HG03457 (cell line): ENCODE measurements around the gene TUBA4B.
A peak's percentile ranks its signal among the peaks of the same experiment; 100 is the strongest.

Experiments
- ATAC-seq: cut with Tn5 transposase; IDR thresholded peaks from one replicate; pipeline ENCODE4 v1.9.1; 2021; ENCODE audit warnings: moderate number of reproducible peaks; ENCODE audit not compliant: unreplicated experiment

TUBA4B gene

DNA sequence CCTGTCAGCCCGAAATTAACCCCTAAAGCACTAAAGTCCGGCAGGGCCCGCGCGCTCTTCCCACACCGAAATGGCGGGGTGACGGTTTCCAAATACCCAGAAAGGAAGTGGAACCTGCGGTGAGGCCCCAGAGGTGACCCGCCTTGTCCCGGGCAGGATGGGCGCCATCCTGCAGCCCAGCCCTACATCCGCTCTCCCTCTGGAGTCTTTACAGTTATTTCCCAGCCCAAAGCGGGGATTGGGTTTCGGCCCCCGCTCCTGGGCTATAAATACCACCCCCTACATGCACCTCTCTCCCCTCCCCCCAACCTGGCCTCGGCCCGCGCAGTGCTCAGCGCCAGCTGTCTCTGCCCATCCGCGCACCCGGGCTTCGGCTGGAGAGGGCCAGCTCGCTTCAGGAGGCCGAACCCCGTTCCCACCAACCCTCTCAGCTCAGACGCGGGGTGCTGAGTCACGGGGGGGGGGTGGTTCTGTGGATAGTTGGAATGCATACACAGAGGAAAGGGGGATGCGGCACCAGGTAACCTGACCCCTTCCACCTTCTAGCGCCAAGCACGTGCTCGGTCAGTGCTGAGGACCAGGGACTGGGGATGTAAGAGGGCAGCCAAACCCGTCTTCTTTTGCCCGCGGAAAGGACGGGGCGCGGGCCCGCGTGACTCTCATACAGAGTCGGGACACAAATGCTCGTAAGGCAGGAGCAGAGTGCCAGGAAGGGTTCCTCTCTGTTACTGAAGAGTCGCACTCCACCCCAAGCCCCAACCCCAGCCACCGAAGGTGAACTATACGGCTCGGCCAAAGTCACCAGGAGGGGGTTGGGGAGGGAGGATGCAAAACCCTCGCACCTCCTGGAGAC, at the start of gene TUBA4B:
TUBA4B (plus strand) TSS at position 344 of the 853 bp plus-strand sequence; CDS start at position 509, 165 bp downstream.
- no peak for ATAC-seq

DNA sequence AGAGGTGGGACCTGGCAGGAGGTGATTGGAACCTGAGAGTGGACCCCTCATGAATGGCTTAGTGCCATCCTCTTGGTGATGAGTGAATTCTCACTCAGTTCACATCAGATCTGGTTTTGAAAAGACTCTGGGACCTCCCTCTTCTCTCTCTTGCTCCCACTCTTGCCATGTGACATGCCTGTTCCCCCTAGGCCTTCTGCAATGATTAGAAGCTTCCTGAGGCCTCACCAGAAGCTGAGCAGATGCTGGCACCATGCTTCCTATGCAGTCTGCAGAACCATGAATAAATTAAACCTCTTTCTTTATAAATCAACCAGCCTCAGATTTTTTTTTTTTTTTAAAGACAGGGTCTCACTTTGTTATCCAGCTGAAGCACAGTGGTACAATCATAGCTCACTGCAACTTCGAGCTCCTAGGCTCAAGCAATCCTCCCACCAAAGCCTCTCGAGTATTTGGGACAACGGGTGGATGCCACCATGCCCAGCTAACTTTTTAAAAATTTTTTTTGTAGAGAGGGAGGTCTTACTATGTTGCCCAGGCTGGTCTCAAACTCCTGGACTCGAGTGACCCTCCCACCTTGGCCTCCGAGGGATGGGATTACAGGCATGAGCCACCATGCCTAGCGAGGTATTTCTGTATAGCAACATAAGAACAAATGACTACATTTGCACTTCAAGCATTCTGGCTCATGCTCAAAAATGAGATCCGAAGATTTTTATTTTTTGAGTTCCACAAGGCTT, 48.4 kb upstream of the TUBA4B start:
- no peak for ATAC-seq

DNA sequence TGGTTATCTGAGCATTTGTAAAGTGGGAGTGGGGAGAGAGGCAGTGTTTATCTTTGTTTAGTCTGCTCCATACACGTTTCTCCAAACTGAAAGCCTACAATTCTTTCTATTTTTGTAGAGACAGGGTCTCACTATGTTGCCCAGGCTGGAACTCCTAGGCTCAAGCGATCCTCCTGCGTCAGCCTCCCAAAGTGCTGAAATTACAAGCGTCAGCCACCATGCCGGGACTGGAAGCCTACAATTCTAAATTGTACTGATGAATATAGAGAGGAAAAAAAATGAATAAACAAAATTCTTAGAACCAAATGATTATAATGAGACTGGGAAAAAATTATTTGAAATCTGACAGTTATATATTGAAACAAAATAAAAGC, 47.9 kb upstream of the TUBA4B start:
- no peak for ATAC-seq

DNA sequence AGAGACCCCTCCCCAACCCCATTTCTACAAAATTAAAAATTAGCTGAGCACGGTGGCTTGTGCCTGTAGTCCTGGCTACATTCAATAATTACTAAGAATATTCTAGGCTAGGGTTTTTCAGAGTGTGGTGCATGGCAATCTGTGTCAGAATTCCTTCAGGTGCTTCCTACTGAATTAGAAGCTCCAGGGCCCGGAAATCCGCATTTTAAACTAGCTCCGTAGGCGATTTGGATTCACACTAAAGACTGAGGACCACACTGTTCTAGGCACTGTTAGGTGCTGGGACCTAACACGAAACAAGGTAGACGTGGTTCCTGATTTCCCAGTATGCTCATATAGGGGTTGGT, 47.1 kb upstream of the TUBA4B start:
- ATAC-seq = peak; percentile 10

DNA sequence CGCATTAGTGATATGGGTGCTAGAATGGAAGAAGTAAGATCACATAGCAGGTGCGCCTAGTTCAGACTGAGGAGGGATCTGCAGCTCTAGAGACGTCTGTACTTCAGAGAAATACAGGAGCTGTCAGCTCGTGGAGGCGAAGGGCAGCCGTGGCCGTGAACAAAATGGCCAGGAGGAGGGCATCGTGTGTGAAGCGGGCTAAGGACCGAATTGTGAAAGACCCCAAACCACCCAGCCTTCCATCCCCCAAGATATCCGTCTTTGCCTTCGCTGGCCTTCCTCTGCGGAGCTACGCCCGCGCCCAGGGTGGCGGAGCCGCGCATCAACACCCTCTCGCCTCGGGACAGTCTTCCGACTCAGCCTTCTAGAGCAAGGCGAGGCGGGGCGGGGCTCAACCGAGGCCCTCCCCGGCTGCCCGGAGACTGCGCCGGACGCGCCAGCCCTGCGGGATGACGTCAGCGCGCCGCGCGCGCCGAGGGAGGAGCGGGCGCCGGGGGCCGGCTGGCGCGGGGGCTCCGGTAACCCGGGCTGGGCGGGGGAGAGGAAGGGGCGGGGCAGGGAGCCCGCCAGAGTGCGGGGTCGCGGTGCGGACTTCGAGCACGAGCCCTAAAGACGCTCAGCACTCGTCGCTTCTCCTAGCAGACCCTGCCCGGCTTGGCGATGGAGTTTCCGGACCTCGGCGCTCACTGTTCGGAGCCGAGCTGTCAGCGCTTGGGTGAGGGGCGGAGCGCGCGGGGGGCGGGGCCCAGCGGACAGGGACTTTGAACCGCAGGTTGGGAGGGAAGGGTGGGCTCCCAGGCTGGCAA, 46.5 kb upstream of the TUBA4B start, which contains the start of gene ZFAND2B:
ZFAND2B (plus strand) TSS at position 455 of the 806 bp plus-strand sequence; CDS start at position 661, 206 bp downstream.
- peak; percentile 92 for ATAC-seq

DNA sequence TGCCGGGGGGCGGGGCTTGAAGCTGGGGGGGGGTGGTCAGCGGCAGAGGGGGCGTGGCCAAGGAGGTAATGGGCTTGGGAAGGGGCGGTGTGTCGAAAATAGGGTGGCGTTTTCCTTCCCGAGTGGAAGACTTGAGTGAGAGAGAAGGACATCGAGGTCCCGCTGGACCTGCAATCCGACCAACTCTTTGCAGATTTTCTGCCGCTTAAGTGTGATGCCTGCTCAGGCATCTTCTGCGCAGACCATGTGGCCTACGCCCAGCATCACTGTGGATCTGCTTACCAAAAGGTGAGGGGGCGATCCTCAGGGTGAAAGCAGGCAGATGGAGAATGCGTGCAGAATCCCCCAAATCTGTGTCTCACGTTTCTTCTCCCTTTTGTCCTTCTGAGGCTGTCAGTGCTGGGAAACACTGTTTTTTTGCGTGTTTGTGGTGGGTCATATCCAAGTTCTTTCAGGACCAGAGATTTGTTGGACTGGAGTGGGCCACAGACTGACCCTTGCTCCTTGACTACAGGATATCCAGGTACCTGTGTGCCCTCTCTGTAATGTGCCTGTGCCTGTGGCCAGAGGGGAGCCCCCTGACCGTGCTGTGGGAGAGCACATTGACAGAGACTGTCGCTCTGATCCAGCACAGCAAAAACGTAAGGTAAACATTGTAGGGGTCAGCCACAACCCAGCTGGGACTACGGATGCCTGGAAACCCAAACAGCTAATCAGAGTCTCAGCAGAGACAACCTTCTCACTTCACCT, 45.7 kb upstream of the TUBA4B start:
- no peak for ATAC-seq

DNA sequence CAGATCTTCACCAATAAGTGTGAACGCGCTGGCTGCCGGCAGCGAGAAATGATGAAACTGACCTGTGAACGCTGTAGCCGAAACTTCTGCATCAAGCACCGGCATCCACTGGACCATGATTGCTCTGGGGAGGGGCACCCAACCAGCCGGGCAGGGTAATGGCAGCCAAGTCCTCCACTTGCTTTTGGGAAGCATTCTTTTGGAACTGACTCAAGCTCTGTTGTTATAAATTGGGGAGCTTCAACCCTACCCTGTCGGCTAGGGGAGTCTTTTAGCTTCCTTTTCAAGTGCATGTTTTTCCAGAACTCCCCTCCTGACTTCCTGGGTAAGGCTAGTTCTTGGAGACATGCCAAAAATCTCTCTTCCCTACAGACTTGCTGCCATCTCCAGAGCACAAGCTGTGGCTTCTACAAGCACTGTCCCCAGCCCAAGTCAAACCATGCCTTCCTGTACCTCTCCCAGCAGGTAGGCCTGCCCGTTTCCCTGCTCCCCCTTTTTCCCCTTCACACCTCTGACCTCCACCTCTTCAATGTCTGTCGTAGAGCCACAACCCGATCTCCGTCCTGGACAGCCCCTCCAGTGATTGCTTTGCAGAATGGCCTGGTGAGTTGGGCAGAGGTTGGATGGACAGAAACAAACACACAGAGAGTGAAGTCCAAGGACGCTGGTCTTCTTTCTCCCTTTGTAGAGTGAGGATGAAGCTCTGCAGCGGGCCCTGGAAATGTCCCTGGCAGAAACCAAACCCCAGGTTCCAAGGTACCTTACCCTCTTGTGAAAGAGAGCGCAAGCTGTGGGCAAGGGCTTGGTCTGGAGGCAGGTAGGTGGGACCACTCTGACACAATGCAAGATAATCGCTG, 44.9 kb upstream of the TUBA4B start:
- ATAC-seq = no peak

DNA sequence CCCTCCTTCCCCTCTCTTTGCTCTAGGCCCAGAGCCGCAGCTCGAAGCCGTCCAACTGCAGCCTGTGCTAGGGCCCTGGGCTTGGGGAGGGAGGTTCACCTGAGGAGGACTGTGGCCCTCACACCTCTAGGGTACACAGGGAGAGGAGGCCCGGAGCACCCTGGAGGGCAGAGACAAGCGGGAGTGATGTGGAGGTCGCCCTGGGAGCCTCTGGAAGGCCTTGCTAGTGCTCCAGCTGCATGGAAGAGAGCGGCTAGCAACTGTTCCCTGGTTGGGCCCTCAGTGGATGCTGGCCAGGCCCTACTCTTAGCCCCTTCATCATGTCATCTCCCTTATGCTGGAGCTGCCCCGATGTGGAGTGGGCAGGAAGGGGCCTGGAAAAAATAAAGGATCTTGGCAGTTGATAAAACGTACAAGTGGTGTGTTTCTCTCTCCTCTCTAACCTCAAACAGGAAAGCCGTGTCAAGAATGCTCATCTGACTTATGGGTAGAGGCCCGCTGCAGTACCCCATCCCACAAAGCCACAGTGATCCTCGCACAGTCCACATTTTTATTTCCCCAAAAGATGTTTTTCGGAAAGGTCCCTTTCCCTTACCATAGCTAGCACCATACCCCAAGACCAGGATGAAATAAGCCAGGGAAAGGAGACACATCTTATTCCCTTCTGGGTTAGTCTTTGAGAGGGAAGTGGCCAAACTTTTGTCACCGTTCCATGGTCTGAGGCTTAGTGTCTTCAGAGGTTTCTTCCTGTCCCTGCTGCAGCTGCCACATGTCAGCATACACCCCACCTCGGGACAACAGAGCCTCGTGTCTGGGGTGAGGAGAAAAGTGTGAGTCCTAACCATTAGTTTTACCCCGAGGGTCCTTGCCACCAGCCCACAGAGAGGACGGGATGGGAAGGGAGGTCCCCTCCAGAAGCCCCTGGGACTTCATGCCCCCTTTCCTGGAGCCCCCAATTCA, 43.5 kb upstream of the TUBA4B start:
- no peak for ATAC-seq

DNA sequence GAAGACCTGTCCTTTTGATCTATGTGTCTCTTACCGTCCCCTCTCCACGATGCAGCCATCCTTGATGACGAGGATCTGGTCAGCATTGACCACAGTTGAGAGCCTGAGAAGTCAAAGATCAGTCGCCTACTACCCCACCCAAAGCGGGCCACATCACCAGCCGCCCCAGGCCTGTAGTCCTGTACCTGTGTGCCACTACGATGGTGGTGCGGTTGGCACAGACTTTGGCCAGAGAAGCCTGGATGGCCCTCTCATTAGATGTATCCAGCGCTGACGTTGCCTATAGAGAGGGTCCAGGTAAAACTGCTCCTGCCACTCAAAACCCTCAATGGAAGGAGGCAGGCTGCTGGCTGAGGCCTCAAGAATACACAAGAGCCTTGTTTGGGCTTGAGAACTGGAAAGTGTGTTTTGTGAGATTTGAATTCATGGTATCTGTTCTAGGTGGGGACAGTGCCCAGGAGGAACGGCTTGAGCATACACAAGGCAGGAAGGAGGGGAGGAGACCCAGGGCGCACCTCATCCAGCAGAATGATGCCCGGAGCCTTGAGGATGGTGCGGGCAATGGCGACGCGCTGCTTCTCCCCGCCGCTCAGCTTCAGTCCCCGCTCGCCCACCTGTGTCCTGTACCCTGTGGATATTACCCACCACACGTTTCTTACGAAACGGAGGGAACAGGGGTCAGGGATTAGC, 42.7 kb upstream of the TUBA4B start:
- ATAC-seq = no peak

DNA sequence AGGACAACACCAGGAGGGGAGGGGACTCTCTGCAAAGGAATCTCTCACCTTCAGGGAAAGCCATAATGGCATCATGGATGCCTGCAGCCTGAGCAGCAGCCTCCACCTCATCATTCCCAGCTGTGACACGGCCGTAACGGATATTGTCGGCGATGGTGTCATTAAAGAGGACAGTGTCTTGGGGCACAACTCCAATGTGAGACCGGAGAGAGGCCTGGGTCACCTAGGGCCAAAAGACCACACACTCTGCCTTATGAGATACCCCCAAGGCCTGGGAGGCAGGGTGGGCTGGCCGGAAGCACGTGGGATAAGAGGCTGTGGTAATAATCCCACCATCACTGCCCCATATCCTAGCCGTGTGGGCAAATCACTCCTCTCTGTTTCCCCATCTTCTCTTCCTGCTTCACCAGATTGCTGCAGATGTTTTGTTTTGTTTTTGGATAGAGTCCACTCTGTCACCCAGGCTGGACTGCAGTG, 42.1 kb upstream of the TUBA4B start:
- no peak for ATAC-seq

DNA sequence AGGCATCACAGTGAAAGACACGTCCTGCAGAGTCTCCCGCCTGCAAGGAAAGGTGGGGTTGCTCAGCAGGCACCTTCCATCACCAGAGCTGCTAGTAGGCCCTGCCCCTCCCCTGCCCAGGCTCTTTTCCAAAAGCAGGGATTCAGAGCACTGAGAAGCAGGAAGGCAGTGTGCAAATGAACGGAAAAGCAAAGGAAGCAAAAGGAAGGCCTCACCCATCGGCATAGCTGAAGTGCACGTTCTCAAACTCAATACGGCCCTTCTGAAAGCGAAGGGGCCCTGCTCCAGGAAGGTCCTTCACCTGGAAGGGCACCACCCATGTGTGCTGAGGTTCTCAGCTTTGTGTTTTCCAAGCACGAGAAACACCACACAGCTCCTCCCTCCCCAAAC, 40.0 kb upstream of the TUBA4B start:
- ATAC-seq = no peak

DNA sequence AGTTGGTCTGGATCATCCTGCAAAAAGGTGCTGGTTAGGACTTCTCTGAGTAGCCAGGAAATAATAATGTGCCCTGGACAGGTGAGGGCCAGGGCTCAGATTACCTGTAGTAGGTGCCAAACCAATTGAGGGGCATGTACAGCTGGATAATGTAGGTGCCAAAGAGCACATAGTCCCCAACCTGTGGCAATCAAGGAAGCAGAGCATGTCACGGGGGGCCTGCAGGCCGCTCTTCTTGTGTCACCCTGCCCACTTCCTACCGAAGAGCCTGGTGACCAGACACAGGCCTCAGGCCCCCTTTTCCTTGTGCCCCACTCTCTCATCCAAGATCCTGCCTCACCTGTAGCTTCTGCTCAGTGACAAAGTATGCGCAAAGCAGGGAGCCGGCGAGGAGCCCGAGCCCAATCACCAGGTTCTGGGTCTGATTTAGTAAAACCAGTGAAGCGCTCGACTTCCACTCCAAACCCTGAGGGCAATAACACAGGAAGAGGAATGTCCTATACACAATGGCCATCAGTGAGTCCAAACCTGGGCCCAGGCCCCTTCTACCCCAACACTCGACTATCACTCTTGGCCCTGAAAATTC, 39.5 kb upstream of the TUBA4B start:
- ATAC-seq = no peak

DNA sequence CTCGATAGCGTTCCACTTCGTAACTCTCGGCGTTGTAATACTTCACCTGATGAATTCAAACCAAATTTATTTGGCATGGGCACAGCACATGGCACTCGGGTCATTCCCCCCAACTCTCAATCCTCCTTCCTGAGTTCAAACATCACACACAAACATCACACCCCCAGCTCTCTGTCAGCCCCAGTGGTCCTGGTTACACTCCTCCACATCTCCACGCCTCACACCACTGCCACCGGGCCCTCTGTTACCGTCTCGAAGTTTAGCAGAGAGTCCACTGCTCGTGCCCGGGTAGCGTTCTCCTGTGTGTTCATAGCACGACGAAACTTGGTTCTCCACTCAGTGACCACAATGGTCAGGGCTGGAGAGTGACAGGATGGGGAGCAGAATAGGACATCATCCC, 38.9 kb upstream of the TUBA4B start:
- ATAC-seq = no peak

DNA sequence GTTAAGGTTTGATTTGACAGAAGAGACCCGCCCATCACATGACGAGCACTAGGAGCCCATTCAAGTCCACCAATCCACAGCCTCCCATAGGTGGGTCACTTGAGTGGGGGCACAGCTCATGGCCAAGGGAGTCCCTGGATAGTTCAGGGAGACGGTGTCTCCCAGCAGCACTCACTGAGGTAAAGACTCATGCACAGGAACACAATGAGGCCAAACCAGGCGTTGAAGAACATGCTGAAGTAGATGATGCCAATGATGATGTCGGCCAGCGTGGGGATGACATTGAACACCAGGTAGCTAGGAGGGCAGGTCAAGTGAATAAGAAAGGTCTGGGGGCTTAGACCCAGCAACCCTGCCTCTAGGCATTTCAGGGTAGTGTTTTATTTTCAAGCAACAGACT, 38.3 kb upstream of the TUBA4B start:
- no peak for ATAC-seq

DNA sequence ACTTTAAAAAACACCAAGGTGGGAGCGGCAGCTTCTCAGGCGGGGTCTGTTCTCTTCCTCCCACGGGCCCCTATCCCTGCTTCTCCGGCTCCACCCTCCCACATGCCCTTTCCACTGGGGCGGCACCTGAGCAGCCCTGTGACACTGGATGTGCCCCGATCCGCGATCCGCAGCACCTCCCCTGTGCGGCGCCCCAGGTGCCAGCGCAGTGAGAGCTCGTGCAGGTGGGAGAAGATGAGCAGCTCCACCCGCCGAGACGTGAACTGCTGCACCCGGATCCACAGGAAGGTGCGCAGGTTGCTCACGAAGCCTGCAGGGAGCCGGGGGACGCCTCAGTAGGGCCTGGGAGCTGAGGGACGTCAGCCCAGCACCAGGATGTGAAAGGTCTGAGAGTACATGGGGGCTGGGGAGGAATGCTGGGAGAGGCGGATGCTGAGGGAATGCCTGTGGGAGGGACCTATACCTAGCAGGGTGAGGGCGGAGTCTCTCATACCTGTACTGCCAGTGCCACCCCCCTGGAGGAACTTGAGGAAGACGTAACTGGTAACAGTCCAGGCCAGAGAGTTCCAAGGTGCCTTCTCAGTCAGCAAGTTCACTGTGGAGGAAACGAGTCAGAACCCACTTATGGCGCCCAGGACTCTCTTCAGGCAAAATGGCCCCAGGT, 37.0 kb upstream of the TUBA4B start:
- ATAC-seq = no peak

DNA sequence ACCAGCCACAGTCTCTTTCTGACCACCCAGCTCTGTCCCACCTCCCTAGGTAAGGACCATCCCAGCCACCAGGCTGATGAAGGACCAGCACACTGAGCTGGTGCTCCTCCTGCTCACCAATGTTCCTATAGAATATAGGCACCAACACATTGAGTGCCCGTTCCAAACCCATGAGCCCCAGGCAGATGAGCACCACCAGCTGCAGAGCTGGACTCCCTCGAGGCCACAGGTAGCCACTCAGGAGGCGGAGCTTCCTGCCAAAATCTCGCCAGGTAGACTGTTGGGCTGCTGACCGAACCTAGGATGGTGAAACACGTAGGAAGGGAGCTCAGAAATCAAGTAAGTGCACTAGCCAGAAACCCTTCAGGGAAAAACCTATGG, 36.5 kb upstream of the TUBA4B start:
- no peak for ATAC-seq

DNA sequence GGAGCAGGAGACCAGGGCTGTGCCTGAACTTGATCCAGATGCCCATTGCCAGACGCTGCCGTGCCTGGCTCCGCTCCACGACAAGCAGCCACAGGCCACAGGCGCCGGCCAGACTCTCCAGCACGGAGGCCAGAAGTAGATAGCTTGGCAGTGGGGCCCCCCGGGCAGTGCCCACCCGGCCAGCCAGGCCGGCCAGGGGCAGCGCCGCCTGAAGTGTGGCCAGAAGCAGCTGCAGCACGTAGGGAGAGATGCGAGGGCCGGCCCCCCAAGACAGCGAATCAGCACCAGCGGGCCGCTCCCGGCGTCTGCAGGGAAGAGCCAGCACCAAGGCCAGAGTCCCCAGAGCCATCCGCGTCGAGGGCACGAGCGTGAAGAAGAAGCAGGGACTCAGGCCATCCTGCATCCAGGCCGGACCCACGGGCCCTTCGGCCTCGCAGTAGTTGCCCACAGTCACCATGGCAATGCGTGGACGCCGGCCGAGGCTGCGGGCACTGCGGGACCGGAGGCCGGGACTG, 34.8 kb upstream of the TUBA4B start:
- peak; percentile 22 for ATAC-seq
